PFSK-1 (cell line): Measurements from ENCODE around the gene CD101.

Experiments
- FOXP2 ChIP-seq: optimal IDR thresholded peaks from 2 replicates; pipeline ENCODE3; 2011; ENCODE audit warnings: borderline replicate concordance, control low read depth, inconsistent platforms; ENCODE audit not compliant: insufficient read depth; ENCODE audit errors: extremely low read length, extremely low read depth
- POLR2AphosphoS5 ChIP-seq: IDR thresholded peaks from 2 replicates; pipeline ENCODE4 v1.6.1; 2012; ENCODE audit warnings: low read depth, mild to moderate bottlenecking, control low read depth, low read length, moderate library complexity
- SIN3A ChIP-seq: IDR thresholded peaks from 2 replicates; pipeline ENCODE4 v1.6.1; 2012; ENCODE audit warnings: mild to moderate bottlenecking, low read length, moderate library complexity, borderline replicate concordance; ENCODE audit not compliant: insufficient read depth
- TAF1 ChIP-seq: IDR thresholded peaks from 2 replicates; pipeline ENCODE4 v1.6.1; 2012; ENCODE audit warnings: low read length, control low read depth, borderline replicate concordance; ENCODE audit not compliant: insufficient read depth
- TF ChIP-seq, protein P1 (sequence below), 2 experiments: IDR thresholded peaks; 2 replicates each; pipeline versions ENCODE4 v1.6.1 to v1.8.0; 2011 to 2012; ENCODE audit warnings: low read depth in 2 of 2, low read length in 2 of 2, control low read depth in 1 of 2, inconsistent platforms in 1 of 2, mild to moderate bottlenecking in 1 of 2, moderate library complexity in 1 of 2; ENCODE audit not compliant: insufficient read depth in 1 of 2

DNA sequence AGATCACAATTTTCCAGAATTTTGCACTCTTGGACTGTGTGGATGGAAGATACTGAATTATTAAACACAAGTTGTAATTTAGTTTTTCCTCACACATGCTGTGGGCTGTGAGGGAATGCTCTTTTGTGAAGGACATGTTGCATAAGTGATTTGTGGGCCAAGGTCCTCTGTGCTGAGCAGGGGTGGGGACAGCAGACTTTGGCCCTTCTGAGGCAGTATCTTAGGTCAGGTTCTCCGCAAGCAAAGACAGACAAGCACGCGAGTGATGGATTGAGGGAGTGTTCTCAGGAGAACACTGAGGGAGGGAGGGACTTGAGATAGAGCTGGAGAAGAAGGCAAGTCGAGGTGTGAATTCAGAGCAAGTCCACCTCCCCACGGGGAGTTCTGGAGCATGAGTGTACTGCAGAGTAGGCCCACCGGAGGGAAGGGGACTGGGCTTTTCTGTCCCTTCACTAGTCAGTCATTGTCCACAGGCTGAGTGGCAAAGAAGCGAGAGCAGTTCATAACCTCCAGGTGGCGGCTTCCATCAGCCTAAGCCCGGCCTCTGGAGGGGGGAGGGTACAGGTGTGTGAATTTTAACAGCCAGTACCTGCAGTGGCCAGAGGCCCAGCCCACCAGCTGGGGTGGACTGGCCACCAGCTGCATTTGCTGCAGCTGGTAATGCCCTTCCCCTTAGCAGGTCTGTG is 19.1 kb upstream of the CD101 start:
- TF ChIP-seq POLR2AphosphoS5 = no peak
- no peak for TF ChIP-seq TAF1
- TF ChIP-seq SIN3A = no peak
- TF ChIP-seq, protein P1, sequence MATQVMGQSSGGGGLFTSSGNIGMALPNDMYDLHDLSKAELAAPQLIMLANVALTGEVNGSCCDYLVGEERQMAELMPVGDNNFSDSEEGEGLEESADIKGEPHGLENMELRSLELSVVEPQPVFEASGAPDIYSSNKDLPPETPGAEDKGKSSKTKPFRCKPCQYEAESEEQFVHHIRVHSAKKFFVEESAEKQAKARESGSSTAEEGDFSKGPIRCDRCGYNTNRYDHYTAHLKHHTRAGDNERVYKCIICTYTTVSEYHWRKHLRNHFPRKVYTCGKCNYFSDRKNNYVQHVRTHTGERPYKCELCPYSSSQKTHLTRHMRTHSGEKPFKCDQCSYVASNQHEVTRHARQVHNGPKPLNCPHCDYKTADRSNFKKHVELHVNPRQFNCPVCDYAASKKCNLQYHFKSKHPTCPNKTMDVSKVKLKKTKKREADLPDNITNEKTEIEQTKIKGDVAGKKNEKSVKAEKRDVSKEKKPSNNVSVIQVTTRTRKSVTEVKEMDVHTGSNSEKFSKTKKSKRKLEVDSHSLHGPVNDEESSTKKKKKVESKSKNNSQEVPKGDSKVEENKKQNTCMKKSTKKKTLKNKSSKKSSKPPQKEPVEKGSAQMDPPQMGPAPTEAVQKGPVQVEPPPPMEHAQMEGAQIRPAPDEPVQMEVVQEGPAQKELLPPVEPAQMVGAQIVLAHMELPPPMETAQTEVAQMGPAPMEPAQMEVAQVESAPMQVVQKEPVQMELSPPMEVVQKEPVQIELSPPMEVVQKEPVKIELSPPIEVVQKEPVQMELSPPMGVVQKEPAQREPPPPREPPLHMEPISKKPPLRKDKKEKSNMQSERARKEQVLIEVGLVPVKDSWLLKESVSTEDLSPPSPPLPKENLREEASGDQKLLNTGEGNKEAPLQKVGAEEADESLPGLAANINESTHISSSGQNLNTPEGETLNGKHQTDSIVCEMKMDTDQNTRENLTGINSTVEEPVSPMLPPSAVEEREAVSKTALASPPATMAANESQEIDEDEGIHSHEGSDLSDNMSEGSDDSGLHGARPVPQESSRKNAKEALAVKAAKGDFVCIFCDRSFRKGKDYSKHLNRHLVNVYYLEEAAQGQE (IDR thresholded peaks at IDR 0.05; ENCODE audit: insufficient read depth in 1 of 2, low read depth in 2 of 2, low read length in 2 of 2) = no peak
- TF ChIP-seq FOXP2 = no peak
